GM18858 (cell line): ENCODE results near the gene PDZD2.
"Not testable (repeated sequence)": the region's sequence is repeated elsewhere in the genome, so short reads cannot be mapped to it uniquely, and the experiment has no call there.

Experiments
- ATAC-seq: cut with Tn5 transposase; IDR thresholded peaks from one replicate; pipeline ENCODE4 v1.9.1; 2021; ENCODE audit not compliant: unreplicated experiment

PDZD2 gene

GRCh38 chr5:31996909-31997308, 358.0 kb downstream of the PDZD2 start:
- no peak for ATAC-seq

DNA sequence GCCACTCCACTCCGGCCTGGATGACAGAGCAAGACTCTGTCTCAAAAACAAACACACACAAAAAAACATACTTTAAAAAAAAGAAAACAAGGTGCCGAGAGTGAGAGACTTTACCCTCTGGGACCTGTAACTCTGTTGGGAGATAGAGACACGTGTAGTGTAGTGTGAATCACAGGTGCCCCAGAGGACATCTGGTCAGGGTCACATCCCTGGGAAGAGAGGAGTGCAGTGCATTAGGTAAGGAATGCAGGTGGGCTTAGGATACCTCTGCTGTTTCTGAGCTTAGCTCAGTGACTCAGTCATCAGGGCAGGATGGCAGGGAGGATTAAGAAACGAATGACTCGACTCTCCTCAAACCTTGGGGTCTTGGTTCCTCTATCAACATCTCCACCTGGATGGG, 360.5 kb downstream of the PDZD2 start:
- ATAC-seq: no peak

GRCh38 chr5:32000731-32001130, 361.8 kb downstream of the PDZD2 start:
- no peak for ATAC-seq

- ATAC-seq: no peak
These were observed 362.4 kb downstream of the PDZD2 start for GRCh38 chr5:32001284-32001683.

DNA sequence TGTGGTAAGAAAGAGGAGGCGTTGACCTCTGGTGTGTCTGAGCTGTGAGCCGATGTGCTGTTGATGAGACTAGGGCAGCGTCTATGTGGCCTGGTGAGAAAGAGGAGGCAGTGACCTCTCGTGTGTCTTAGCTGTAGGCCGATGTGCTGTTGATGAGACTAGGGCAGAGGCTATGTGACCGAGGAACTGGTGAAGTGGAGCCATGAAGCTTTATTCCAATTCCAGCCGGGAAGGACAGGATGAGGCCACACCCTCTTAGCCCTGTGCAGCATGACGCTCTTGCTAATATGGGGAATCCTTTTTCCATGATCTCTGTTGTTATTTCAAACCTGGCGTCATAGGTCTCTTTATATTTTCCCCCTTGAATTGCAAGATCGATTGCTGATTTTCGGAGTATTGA, 362.8 kb downstream of the PDZD2 start:
- ATAC-seq: no peak

DNA sequence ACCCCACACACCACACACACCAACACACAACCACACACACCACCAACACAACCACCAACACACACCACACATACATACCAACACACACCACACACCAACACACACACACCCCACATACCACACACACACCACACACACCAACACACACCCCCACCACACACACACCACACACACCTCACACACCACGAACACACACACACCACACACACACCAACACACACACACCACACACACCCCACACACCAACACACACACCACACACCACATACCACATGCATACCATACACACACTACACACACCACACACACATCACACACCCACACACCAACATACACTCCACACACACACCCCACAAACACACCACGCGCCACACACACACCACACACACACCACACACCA, 363.8 kb downstream of the PDZD2 start:
- ATAC-seq: no peak

DNA sequence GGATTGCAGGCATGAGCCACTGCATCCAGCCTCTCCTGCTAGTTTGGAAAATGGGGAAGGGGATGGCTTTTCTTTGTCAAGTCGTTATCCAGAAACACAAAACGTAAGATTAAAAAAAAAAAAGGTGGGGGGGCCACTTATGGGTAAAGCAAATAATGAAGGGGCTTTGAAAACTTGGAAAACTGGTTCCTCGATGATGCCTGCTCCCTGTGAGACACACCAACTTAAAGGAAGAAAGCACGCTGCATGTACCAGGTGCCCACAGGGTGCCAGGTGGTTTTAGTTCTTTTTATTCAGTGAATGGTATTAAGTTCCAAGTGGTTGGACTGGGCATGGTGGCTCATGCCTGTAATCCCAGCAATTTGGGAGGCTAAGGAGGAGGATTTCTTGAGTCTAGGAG, 365.1 kb downstream of the PDZD2 start:
- ATAC-seq: no peak

DNA sequence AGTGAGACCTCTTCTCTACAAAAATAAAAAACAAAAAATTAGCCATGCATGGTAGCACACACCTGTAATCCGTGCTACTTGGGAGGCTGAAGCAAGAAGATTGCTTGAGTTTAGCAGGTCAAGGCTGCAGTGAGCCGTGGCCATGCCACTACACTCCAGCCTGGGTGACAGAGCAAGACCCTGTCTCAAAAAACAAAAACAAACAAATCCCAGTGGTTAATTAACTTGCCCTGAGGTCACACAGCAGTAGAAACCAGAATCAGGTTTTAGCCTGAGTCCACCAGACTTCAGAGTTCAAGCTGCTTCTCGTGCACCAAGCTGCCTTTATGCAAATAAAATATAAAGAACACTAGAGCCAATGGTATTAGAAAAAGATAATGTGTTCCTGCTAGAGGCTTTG, 365.5 kb downstream of the PDZD2 start:
- peak; percentile 70 for ATAC-seq

DNA sequence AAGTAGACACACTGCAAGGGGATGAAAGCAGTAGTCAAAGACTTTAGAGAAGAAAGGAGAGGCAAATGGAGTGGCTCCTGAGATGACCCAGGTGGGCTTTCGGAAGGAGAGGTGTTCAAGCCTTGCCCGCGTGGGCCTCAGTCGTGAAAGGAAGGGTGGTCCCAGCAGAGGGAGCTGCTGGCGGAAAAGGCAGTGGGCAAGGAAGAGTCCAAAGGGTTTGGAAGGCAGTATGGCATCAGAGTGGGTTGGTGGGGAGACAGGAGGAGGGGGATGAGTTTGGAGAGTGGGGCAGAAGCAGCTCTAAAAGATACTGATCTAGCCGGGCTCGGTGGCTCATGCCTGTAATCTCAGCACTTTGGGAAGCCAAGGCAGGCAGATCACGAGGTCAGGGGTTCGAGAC, 369.8 kb downstream of the PDZD2 start:
- no peak for ATAC-seq

DNA sequence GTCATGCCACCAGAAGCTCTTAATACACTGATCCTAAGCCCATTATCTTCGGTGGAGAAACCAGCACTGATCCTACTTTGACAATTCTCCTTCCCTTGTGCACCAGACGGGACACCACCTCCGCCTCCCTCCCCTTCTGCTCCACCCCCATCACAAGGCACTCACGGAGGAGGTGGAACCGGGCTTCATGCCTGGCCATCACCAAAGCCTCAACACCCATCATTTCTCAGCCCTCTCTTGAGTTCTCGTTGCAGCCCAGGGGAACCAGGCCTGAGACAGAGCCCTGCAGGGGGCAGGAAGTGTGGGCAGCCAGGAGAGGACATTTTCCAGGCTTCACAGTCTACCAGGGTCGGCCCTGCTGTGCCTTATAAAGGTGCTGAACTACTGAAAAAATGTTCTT, 374.7 kb downstream of the PDZD2 start:
- ATAC-seq: no peak

DNA sequence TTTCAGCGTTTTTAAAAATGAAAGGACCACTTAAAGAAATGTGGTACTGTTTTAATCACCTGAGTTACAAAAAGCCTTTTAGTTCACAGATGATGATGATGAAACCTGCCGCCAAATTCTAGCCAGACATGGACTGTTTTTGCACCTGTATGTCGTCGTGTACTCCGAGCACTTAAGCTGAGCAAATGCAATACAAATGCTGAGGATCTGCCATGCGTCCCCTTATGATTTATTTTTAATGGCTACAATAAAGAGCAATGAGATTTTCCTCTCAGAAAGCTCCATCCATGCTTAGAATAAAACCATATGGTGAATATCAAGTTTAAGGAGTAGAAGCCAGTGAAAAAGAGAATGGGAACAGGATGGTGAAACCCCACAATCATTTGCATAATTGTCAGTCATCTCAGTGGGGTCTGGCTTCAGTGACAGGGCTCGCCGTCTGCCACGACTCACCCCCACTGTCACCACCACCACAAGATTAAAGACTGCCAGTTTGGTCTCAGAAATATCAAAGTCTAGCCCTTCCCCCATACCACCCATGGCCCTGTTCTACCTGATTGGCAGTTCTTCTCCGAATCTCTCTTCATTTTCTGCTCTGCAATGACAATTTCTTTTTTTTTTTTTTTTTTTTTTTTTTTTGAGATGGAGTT, 375.3 kb downstream of the PDZD2 start:
- ATAC-seq: no peak

DNA sequence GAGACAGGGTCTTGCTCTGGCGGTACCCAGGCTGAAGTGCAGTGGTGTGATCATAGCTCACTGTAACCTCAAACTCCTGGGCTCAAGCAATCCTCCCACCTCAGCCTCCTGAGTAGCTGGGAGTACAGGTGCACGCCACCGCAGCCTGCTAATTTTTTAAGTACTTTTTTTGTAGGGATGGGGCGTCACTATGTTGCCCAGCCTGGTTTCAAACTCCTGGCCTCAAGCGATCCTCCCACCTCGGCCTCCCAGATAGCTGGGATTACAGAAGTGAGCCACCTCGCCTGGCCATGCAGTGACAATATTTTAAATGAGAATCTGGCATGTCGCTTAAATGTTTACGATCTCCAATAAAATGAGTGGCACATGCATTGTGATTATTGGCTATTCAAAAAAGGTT, 376.3 kb downstream of the PDZD2 start:
- not testable (repeated sequence) for ATAC-seq

GRCh38 chr5:32017692-32018367, 378.9 kb downstream of the PDZD2 start:
- ATAC-seq: no peak

DNA sequence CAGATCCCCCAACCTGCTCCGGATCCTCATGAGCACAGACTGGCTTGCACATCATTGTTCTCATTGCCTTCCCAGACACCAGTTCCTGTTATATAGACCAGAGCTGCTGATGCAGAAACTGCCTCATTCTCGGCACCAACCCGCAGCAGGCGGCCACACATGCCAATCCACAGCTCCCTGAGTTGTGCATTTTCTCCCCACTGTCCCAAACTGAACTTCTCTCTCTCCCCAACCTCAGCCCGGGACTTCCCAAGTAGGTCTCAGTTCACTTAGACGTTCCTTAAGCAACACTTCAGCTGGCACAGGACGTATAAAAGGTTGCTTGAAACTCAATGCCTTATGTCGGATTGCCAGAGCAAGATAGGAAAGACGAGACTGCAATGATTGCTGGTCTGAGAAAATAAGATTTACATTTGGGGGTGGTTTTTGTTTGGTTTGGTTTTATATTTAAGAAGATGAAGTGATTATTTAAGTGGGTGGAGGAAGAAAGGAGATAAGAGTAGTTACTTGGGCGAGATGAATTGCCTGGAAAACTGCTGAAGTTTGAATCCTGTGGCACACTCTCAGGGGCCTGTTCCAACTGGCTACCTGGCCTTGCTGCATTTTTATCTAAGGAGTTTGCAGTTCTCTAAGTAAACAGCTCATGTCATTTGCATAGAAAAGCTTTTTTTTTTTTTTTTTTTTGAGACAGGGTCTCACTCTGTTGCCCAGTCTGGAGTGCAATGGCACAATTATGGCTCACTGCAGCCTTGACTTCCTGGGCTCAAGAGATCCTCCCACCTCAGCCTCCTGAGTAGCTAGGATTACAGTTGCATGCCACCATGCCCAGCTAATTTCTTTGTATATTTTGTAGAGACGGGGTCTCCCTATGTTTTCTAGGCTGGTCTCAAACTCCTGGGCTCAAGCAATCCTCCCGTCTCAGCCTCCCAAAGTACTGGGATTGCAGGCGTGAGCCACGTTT, 379.8 kb downstream of the PDZD2 start:
- ATAC-seq: no peak

- ATAC-seq: peak; percentile 95
These were observed 381.3 kb downstream of the PDZD2 start for GRCh38 chr5:32020271-32020670.

GRCh38 chr5:32020946-32021345, 382.0 kb downstream of the PDZD2 start:
- no peak for ATAC-seq

GRCh38 chr5:32021771-32022170, 382.8 kb downstream of the PDZD2 start:
- no peak for ATAC-seq

DNA sequence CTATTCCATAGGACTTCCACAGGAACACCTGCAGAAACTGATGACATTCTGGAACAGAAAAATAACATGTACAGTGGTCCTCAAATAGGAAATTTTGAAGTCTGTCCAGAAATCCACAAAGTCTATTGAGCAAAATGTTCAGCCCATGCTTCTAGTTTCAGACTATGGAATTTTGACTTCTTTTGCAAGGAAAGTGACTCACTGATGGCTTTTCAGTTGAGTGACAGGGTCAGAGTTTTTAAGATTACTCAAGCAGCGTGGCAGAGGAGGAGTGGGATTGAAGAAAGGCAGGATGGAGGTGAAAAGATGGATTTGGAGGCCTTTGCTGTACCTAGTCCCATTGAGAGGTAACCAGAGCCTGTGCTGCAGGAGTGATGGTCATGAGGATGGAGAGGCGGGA, 383.7 kb downstream of the PDZD2 start:
- no peak for ATAC-seq

DNA sequence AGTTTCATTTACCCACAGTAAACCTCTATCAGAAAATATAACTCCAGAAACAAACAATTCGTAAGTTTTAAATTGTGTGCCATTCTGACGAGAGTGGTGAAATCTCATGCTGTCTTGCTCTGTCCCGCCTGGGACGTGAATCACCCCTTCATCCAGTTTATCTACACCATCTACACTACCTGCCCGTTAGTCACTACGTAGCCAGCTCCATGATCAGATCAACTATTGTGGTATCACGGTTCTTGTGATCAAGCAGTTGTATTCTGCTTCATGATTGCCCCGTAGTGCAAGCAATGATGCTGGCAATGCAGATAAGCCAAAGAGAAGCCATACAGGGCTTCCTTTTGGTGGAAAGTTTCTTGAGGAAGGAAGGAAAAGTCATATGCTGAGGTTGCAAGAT, 384.9 kb downstream of the PDZD2 start:
- no peak for ATAC-seq

DNA sequence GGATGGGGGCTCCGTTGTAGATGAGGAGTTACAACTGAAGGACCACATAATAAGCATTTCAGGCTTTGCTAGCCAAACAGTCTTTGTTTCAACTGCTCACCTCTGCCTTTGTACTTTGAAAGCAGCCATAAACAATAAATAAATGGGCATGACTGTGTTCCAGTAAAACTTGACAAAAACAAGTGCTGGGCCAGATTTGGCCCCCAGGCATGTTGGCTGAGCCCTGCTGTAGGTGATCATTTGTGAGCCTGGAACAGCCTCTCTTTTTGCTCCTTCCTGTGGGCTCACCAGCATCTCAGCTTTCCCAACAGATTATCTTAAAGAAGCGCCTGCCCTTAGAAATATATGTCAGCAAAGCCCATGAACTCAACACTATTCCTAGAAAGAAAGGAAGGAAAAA, 385.8 kb downstream of the PDZD2 start:
- no peak for ATAC-seq

DNA sequence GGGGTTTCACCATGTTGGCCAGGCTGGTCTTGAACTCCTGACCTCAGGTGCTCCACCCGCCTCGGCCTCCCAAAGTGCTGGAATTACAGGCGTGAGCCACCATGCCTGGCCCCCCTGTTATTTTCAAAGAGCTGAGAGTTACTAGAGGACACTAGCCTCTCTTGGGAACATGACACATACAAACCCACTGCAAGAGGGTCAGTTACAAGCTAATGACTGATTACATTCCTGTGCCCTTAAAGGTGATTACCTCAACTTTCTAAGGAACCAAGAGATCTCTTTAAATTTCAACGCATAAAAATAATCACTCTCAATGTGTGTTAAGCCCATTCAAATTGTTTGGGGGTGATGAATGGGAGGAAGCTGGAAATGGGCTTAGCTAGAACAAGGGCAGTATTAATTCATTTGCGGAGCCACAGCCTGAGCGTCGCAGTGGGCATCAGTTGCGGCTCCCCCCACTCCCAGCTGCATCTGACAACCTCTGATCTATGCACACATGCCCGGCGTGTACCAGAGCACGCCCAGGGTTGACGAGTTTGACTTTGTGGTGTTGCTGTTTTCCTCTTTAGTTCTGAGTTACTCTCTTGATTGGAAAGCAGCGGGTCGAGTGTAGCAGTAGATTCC, 388.3 kb downstream of the PDZD2 start:
- no peak for ATAC-seq
